DMS79 treated with DMSO at 0.1 percent for 48 hours (cell line): Measurements from ENCODE around the gene MCC.

Experiments
- DNase-seq: peaks from one replicate; lab custom pipeline; 2025; lab: John Stamatoyannopoulos, UW

MCC gene

GRCh38 chr5:113108485-113108884, 379.8 kb downstream of the MCC start:
- DNase-seq = no peak

GRCh38 chr5:113106821-113107220, 381.4 kb downstream of the MCC start:
- DNase-seq = no peak

DNA sequence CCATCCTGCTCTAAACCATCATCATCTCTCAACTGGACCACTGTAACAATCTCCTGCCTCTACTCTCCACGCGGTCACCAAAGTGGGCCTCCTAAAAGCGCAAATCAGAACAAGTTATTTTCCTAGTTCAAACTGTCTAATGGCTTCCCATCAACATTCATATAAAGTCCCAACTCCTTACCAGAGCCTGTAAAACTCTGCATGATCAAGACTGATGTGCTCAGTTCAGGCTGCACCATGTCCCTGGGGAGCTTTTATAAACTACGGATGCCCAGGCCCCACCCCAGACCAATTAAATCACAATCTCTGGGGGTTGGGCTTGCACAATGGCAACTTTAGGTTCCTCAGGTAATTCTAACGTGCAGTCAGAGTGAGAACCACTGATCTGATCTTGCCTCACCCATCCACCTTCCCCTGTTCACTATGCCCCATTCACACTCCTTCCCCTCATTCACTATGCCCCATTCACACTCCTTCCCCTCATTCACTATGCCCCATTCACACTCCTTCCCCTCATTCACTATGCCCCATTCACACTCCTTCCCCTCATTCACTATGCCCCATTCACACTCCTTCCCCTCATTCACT, 382.5 kb downstream of the MCC start:
- no peak for DNase-seq

DNA sequence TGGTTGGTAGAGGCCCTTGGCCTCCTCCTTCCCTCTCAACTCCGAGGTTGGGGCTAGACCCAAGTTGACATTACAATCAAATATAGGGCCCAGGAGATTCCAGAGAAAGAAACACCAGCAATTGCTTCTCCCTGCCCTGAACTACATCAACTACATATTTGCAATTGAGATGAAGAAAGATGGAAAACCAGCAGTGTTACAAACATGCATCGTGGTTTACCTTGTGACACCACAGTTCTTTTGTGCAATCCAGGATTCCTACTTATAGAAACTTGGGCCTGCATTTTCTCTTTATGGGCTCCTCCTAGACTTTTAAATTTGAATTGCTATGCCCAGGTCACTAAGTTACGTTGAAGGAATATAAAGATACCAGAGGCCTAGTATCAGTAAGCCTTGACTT, 384.9 kb downstream of the MCC start:
- DNase-seq = no peak

- DNase-seq = no peak
These were observed 386.1 kb downstream of the MCC start for GRCh38 chr5:113102121-113102531.

GRCh38 chr5:113100981-113101380, 387.3 kb downstream of the MCC start:
- no peak for DNase-seq

DNA sequence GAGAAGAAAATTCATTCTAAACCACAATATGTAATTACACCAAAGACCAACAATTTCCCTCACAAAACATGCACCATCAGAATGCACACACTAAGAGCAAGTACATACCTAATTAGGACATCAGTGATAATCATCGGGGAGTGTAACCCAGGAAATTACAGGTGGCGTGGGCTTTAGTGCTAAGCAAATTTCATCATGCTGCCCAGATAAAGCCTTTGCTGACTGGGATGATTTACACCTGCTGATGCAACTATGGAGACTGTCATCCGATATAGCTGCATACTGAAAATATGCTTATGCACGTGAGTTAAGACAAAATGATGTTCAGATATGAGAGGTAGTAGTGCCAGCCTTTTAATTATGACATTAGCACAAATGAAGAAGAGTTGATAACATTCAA, 388.4 kb downstream of the MCC start:
- DNase-seq = no peak

DNA sequence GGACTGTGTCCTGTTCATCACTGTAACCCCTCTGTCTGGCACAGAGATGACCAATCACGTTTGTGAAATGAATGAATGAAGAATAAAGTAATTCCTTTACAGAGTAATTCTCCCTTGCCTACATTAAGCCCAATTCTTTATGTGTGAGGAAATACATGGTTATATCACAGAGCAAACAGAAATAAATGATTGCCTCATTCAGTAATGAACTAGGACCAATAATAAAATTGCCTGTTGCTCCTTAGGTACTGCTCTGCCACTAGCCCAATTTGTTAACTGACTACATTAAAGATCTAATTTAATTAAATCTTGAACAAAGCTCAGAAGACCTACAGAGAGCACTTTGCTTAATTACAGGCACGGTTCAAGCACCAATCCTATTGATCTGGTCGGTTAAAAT, 389.9 kb downstream of the MCC start:
- DNase-seq = no peak

DNA sequence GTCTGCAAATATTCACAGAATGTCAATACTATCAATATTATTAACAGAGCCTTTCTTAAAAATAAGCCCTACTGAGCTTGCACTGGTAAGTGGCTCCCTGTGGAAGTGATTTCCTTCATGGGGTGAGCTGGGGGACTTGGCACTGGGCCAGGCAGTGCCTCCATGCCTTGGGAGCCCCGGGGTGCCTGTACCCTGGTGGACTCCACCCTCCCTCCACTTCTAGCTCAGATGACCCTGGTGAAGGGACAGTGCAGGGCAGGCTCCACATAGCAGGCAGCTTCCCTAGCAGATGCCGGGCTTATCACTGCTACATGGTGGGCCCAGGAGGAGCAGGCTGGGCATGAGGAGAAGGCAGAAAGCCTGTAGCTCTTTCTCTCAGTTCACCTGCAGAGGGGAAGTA, 392.4 kb downstream of the MCC start:
- DNase-seq = no peak

DNA sequence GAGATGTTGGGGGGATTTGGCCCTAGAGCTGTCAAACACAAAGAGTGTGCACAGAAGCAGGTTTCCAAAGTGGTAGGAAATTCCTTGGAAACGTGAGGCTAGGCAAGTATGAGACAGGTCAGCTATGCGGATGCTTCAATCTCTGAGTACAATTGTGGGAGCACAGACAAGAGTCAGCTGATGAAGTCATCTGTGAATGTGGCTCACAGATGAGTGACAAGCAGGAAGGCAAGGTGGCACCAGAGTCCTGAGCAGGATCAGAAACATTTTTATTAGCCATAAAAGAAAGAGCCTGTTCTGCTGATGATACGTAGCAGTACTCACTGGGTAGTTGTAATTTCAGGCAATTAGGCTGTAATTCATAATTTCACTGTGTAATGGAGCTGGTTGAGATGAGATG, 394.7 kb downstream of the MCC start:
- DNase-seq = no peak

GRCh38 chr5:113092683-113093082, 395.6 kb downstream of the MCC start:
- no peak for DNase-seq

DNA sequence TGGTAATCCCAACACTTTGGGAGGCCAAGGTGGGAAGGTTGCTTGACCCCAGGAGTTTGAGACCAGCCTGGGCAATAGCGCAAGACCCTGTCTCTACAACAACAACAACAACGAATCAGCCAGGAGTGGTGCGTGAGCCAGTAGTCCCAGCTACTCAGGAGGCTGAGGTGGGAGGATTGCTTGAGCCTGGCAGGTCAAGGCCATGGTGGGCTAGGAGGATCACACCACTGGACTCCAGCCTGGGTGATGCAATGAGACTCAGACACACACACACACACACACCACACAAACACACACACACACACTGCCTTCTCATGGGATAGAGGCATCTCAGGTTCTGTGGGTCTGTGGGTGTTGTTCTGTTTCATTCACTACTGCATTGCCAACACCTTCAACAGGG, 396.6 kb downstream of the MCC start:
- DNase-seq = no peak

- no peak for DNase-seq
These were observed 397.7 kb downstream of the MCC start for GRCh38 chr5:113090336-113091106.

- no peak for DNase-seq
These were observed 398.5 kb downstream of the MCC start for GRCh38 chr5:113089653-113090335.

DNA sequence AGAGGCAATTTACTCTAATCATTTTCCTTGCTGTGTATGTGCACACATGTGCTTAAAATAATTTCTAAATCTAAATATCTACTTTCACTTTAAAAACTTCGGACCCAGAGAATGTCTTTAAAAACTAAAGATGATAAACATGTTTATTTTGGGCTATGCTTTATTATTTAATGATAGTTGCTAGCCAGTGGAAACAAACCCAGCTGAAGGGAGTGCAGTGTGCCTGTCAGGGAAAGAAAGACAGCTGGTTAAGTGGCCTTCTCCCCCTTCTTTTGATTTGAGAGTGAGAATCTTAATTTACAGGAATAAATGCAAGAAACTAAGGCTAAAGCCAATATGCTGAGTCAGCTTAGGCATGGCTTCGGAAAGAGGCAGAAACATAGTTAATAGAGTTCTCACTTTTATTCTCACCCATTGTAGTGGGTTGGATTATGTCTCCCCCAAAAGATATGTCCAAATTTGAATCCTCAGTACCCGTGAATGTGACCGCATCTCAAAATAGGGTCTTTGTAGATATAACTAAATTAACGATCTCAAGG, 400.2 kb downstream of the MCC start:
- no peak for DNase-seq

GRCh38 chr5:113085880-113086409, 402.3 kb downstream of the MCC start:
- peak; percentile 60 for DNase-seq

GRCh38 chr5:113085084-113085414, 403.2 kb downstream of the MCC start:
- no peak for DNase-seq

GRCh38 chr5:113084402-113085083, 403.7 kb downstream of the MCC start:
- DNase-seq = no peak

DNA sequence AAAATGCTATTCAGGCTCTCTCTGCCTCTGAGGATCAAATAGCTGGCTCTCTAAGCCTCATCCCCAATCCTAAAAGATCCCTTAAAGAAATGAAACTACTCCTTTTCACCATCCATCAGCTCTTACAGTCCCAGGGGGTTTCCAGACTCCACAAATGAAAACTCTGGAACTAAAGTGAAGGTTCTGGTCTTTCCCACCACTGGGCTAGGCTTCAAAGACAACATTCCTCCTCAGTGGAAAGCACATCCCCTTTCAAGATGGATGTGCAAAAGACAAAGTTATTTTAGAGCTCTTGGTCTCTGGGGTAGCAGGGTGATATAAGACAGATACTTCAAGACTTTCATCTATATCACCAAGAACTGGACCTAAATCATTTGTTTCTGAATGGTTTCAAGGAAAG, 404.8 kb downstream of the MCC start:
- no peak for DNase-seq

DNA sequence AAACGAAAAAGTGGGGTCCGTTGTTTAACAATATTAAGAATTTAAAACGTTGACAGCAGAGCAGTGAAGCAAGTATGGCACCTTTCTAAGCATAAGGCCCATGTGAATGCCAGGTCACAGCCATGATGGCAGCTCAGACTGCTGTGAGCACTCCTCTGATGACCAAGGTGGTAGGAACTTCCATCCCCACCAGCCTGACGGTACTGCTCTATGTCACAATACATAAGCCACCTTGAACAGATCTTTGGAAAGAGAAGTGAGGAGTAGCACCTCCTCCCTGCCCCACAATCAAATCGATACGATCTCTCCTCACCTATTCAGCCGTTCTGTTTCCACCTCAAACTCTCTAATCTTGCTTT, 405.7 kb downstream of the MCC start:
- no peak for DNase-seq

- no peak for DNase-seq
These were observed 406.2 kb downstream of the MCC start for GRCh38 chr5:113081881-113082546.
